RWPE2 (cell line): Measurements from ENCODE around the gene COL27A1.
A peak's percentile ranks its signal among the peaks of the same experiment; 100 is the strongest.

Experiments
- ATAC-seq: fragments of 200-7000 bp; cut with Tn5 transposase; 3 replicates; pipeline ENCODE4 v1.9.1; 2021; ENCODE audit warnings: low read depth
- DNase-seq: peaks from one replicate; pipeline ENCODE4 v3.0.0-alpha.2; 2020; ENCODE audit warnings: low spot score
- H3K27ac ChIP-seq: fragments of 450-650 bp; 2 replicates; pipeline ENCODE4 v1.5.1; 2017; ENCODE audit warnings: mild to moderate bottlenecking; ENCODE audit not compliant: poor library complexity, severe bottlenecking
- H3K27me3 ChIP-seq: fragments of 250-450 bp; sonication (Bioruptor Pico); 2 replicates; pipeline ENCODE4 v1.5.1; 2021; ENCODE audit warnings: mild to moderate bottlenecking, moderate library complexity; ENCODE audit not compliant: insufficient read depth, poor library complexity, severe bottlenecking
- H3K36me3 ChIP-seq: fragments of 250-450 bp; sonication (Bioruptor Pico); 2 replicates; pipeline ENCODE4 v1.5.1; 2020; ENCODE audit warnings: low read depth, mild to moderate bottlenecking, moderate library complexity
- H3K4me1 ChIP-seq: fragments of 250-450 bp; sonication (Bioruptor Pico); 2 replicates; pipeline ENCODE4 v1.5.1; 2021; ENCODE audit warnings: mild to moderate bottlenecking, moderate library complexity; ENCODE audit not compliant: insufficient read depth, poor library complexity, severe bottlenecking
- H3K4me3 ChIP-seq: fragments of 250-450 bp; sonication (Bioruptor Pico); 2 replicates; pipeline ENCODE4 v1.5.1; 2021; ENCODE audit warnings: mild to moderate bottlenecking, moderate library complexity; ENCODE audit not compliant: severe bottlenecking
- H3K9me3 ChIP-seq: fragments of 250-450 bp; sonication (Bioruptor Pico); 2 replicates; pipeline ENCODE4 v1.5.1; 2021; ENCODE audit warnings: mild to moderate bottlenecking, moderate library complexity; ENCODE audit not compliant: severe bottlenecking
- CTCF ChIP-seq: fragments of 450-650 bp; IDR thresholded peaks from one replicate; pipeline ENCODE4 v1.5.1; 2017; ENCODE audit warnings: mild to moderate bottlenecking, moderate library complexity; ENCODE audit not compliant: poor library complexity, severe bottlenecking

COL27A1 gene

DNA sequence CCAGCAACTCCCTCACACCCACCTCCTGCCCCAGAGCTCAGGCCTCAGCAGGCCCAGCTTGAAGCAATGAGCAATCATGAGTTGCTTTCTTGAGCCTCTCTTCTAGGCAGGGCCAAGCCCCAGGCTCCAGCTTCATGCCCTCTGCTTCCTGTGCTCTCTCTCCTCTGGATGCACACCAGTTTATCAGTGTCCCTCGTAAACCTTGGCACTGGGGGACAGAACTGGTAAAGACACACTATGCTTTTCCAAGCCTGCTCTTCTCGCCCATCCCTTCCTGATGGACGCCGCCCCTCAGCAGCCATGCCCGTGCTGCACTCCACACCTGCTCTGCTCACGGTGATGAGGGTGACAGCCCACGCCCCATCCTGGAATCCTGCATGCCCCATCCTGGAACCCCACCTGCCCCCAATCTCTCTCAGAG lies 118.1 kb downstream of the COL27A1 start:
- peak; percentile 61 for ATAC-seq

DNA sequence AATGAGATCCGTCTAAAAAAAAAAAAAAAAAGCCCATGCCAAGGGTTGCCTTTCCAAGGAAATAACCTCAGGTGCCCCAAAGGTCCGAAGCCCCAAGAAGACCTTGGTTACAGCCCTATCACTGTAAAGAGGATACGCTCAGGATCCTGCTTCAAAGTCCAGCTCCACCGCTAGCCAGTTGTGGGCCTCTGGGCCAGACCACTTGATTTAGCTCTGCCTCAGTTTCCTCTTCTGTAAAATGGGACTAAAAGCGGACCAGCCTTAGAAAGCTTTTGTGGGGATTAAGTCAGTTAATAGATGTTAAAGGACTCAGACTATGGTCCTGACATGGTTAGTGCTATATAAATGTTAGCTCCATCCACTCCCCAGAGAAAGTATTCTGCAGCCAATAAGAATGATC lies 118.9 kb downstream of the COL27A1 start:
- Histone ChIP-seq H3K27ac (no peak overlapping the region), H3K27me3 (no peaks in the 10 kb centered on the region), H3K4me3 (no peak overlapping the region), H3K9me3 (no peaks in the 10 kb centered on the region), H3K36me3 (no peaks in the 10 kb centered on the region), H3K4me1 (peaks cover 43% of the 10 kb centered on the region)
- no peak for TF ChIP-seq CTCF
- no peak for ATAC-seq
- DNase-seq: peak; percentile 9

More for the DNA sequence above, 118.1 kb downstream of the COL27A1 start:
- Histone ChIP-seq H3K27ac (peak overlapping the region; percentile 38), H3K4me1 (peaks cover 38% of the 10 kb centered on the region), H3K4me3 (no peak overlapping the region), H3K36me3 (no peaks in the 10 kb centered on the region), H3K9me3 (no peaks in the 10 kb centered on the region), H3K27me3 (no peaks in the 10 kb centered on the region)
- peak; percentile 57 for DNase-seq
- TF ChIP-seq CTCF: no peak

GRCh38 chr9:114275246-114276004 lies 120.1 kb downstream of the COL27A1 start:
- peaks cover 51% of the 10 kb centered on the region for H3K4me1 ChIP-seq
- no peak for ATAC-seq
- no peak overlapping the region for H3K4me3 ChIP-seq
- H3K27me3 ChIP-seq: no peaks in the 10 kb centered on the region
- no peaks in the 10 kb centered on the region for H3K36me3 ChIP-seq
- H3K9me3 ChIP-seq: no peaks in the 10 kb centered on the region
- peak overlapping the region; percentile 89 for H3K27ac ChIP-seq
- no peak for TF ChIP-seq CTCF
- DNase-seq: peak; percentile 57

DNA sequence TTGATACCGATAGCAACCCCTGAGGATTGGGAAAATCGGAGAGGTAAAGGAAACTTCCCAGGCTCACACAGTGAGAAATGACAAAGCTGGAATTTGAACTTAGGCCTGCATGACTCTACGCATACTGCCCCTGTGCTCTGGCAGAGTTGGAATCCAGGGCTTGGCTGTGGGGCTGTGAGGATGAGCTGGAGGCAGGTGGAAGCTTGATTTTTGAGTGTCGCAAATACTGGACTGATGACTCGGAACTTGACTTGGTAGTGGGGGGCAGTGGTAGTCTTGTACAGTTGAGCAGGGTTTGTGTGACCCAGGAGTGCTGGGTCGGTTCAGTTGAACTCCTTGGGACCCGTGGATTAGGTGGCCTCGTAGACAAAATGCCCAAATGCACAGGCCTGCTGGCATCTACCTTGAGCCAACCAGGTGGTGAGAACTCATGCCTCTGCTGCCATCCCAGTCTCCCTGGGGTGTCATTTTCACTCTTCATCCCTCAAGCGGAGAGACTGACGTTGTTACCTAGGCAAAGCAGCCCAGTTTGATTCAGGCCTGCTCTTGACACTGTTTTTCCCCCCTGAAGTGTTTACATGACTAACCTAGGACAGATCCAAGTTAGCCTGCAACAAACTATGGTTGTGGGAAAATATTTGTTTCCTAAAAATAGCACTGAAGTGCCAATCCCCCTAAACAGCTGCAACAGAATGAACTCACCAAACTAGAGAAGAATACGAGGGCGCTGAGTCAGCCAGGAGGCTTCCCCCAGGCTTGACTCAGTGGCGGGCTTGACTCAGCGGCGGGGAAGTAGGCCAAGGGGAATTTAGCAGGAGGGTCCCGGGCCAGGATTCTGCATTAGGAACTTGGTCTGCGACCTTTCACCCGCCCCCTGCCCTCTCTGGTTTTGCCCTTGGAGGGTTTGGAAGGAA lies 121.8 kb downstream of the COL27A1 start:
- Histone ChIP-seq H3K36me3 (no peaks in the 10 kb centered on the region), H3K27ac (peak overlapping the region; percentile 89), H3K27me3 (no peaks in the 10 kb centered on the region), H3K4me1 (peaks cover 51% of the 10 kb centered on the region), H3K9me3 (no peaks in the 10 kb centered on the region), H3K4me3 (no peak overlapping the region)
- no peak for TF ChIP-seq CTCF
- peak; percentile 86 for DNase-seq
- peak; percentile 64 for ATAC-seq
